Measurements from ENCODE around the gene B4GALT3.
"Not testable (repeated sequence)": the region's sequence is repeated elsewhere in the genome, so short reads cannot be mapped to it uniquely, and the experiment has no call there.

The B4GALT3 gene
- long read RNA-seq, donor 1, transcript B4GALT3-201 (8 exons, 1,911 nt): minor isoform, 6 of 40 reads
- long read RNA-seq, donor 1, transcript B4GALT3-213 (8 exons, 2,414 nt): major isoform, 11 of 40 reads
- long read RNA-seq, donor 1, partial matches to known transcripts: 21 of 40 reads
- long read RNA-seq, donor 1, other reads (novel, unspliced or antisense): 0 of 40 reads
- long read RNA-seq, donor 2, partial matches to known transcripts: 0 of 12 reads
- long read RNA-seq, donor 2, other reads (novel, unspliced or antisense): 0 of 12 reads
- long read RNA-seq, donor 3, partial matches to known transcripts: 0 of 8 reads
- long read RNA-seq, donor 3, other reads (novel, unspliced or antisense): 0 of 8 reads
- long read RNA-seq, donor 4, partial matches to known transcripts: 0 of 9 reads
- long read RNA-seq, donor 4, other reads (novel, unspliced or antisense): 0 of 9 reads
- long read RNA-seq, donor 5, transcript B4GALT3-201 (8 exons, 1,911 nt): major isoform, 10 of 22 reads
- long read RNA-seq, donor 5, transcript B4GALT3-213 (8 exons, 2,414 nt): minor isoform, 6 of 22 reads
- long read RNA-seq, donor 5, transcript B4GALT3-209 (2 exons, 308 nt): minor isoform, 6 of 22 reads
- long read RNA-seq, donor 5, partial matches to known transcripts: 0 of 22 reads
- long read RNA-seq, donor 5, other reads (novel, unspliced or antisense): 0 of 22 reads
- long read RNA-seq, donor 6, transcript B4GALT3-201 (8 exons, 1,911 nt): major isoform, 7 of 13 reads
- long read RNA-seq, donor 6, partial matches to known transcripts: 0 of 13 reads
- long read RNA-seq, donor 6, other reads (novel, unspliced or antisense): 0 of 13 reads
- long read RNA-seq, donor 7, transcript B4GALT3-209 (2 exons, 308 nt): major isoform, 6 of 28 reads
- long read RNA-seq, donor 7, partial matches to known transcripts: 12 of 28 reads
- long read RNA-seq, donor 7, other reads (novel, unspliced or antisense): 0 of 28 reads
- long read RNA-seq, donor 8, transcript B4GALT3-209 (2 exons, 308 nt): major isoform, 5 of 16 reads
- long read RNA-seq, donor 8, transcript B4GALT3-213 (8 exons, 2,414 nt): major isoform, 5 of 16 reads
- long read RNA-seq, donor 8, transcript B4GALT3-201 (8 exons, 1,911 nt): major isoform, 5 of 16 reads
- long read RNA-seq, donor 8, partial matches to known transcripts: 0 of 16 reads
- long read RNA-seq, donor 8, other reads (novel, unspliced or antisense): 0 of 16 reads

GRCh38 chr1:161177112-161177935 is at the start of gene B4GALT3:
TSS of gene B4GALT3 (minus strand) at chr1:161177507. CDS start at chr1:161176060, 1,447 bp downstream.
- peak; percentile 96 for DNase-seq

GRCh38 chr1:161226759-161227158 is 49.5 kb upstream of the B4GALT3 start:
- DNase-seq: no peak

- DNase-seq: no peak
These were observed 49.0 kb upstream of the B4GALT3 start for GRCh38 chr1:161226320-161226711.

- peak; percentile 76 for DNase-seq
These were observed 48.4 kb upstream of the B4GALT3 start, which contains the start of gene TOMM40L for GRCh38 chr1:161225534-161226319. TSS of gene TOMM40L (plus strand) at chr1:161226060. CDS start at chr1:161226490, 430 bp downstream.

GRCh38 chr1:161225178-161225533 is 47.8 kb upstream of the B4GALT3 start:
- DNase-seq: no peak

- not testable (repeated sequence) for DNase-seq
These were observed 47.4 kb upstream of the B4GALT3 start for GRCh38 chr1:161224695-161225087.

GRCh38 chr1:161223805-161224694 is 46.7 kb upstream of the B4GALT3 start:
- no peak for DNase-seq

GRCh38 chr1:161222175-161223019 is 45.1 kb upstream of the B4GALT3 start:
- no peak for DNase-seq

- no peak for DNase-seq
These were observed 42.7 kb upstream of the B4GALT3 start for GRCh38 chr1:161220002-161220401.

- no peak for DNase-seq
These were observed 42.0 kb upstream of the B4GALT3 start for GRCh38 chr1:161219078-161219892.

GRCh38 chr1:161218301-161219077 is 41.2 kb upstream of the B4GALT3 start:
- no peak for DNase-seq

GRCh38 chr1:161217831-161218230 is 40.5 kb upstream of the B4GALT3 start:
- no peak for DNase-seq

GRCh38 chr1:161216945-161217712 is 39.8 kb upstream of the B4GALT3 start:
- DNase-seq: no peak

- DNase-seq: no peak
These were observed 37.8 kb upstream of the B4GALT3 start, which contains the start of gene FCER1G for GRCh38 chr1:161215076-161215475. TSS of gene FCER1G (plus strand) at chr1:161215295. CDS start at chr1:161215322, 27 bp downstream.

- DNase-seq: no peak
These were observed 37.1 kb upstream of the B4GALT3 start for GRCh38 chr1:161214369-161214768.
